C4-2B (cell line): Measurements from ENCODE around the gene CIAO2B.

Experiments used
- ZFX ChIP-seq: fragments of 450-650 bp; IDR thresholded peaks from 2 replicates; pipeline ENCODE4 v1.6.1; 2017
- TF ChIP-seq, protein P1 (sequence below): fragments of 450-650 bp; conservative IDR thresholded peaks from 2 replicates; pipeline ENCODE4 v1.5.1; 2017; ENCODE audit warnings: mild to moderate bottlenecking

- TF ChIP-seq, protein P1, sequence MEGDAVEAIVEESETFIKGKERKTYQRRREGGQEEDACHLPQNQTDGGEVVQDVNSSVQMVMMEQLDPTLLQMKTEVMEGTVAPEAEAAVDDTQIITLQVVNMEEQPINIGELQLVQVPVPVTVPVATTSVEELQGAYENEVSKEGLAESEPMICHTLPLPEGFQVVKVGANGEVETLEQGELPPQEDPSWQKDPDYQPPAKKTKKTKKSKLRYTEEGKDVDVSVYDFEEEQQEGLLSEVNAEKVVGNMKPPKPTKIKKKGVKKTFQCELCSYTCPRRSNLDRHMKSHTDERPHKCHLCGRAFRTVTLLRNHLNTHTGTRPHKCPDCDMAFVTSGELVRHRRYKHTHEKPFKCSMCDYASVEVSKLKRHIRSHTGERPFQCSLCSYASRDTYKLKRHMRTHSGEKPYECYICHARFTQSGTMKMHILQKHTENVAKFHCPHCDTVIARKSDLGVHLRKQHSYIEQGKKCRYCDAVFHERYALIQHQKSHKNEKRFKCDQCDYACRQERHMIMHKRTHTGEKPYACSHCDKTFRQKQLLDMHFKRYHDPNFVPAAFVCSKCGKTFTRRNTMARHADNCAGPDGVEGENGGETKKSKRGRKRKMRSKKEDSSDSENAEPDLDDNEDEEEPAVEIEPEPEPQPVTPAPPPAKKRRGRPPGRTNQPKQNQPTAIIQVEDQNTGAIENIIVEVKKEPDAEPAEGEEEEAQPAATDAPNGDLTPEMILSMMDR = no peak
- no peak for TF ChIP-seq ZFX
These were observed 41.2 kb upstream of the CIAO2B start for GRCh38 chr16:66975302-66975893.
